H9 (cell line): ENCODE data around the gene FOXF1. TPM values are rescaled to one million over a fixed set of nuclear protein-coding genes. Genes with fewer than 3 reads are reported as not detected.

Experiments
- DNase-seq: peaks from one replicate; pipeline ENCODE4 v3.0.0-alpha.2; 2017
- H2AFZ ChIP-seq: one replicate; pipeline ENCODE4 v1.6.1; 2013; ENCODE audit warnings: mild to moderate bottlenecking, low read length, control low read depth, moderate library complexity
- H2AK5ac ChIP-seq: 2 replicates; pipeline ENCODE4 v1.6.1; 2013; ENCODE audit warnings: low read length, control low read depth, mixed read lengths; ENCODE audit not compliant: insufficient read length
- H2BK120ac ChIP-seq: one replicate; pipeline ENCODE4 v1.6.1; 2013; ENCODE audit warnings: low read depth, mild to moderate bottlenecking, low read length, control low read depth, inconsistent platforms; ENCODE audit not compliant: poor library complexity, severe bottlenecking
- H2BK12ac ChIP-seq: 2 replicates; pipeline ENCODE4 v1.6.1; 2013; ENCODE audit warnings: low read length, control low read depth, mixed read lengths, low read depth; ENCODE audit not compliant: insufficient read length
- H2BK15ac ChIP-seq: 2 replicates; pipeline ENCODE4 v1.6.1; 2013; ENCODE audit warnings: low read depth, low read length, control low read depth
- H2BK20ac ChIP-seq: one replicate; pipeline ENCODE4 v1.6.1; 2013; ENCODE audit warnings: low read depth, mild to moderate bottlenecking, low read length, control low read depth, inconsistent platforms; ENCODE audit not compliant: poor library complexity, severe bottlenecking
- H2BK5ac ChIP-seq: 2 replicates; pipeline ENCODE4 v1.6.1; 2013; ENCODE audit warnings: low read length, control low read depth, mixed read lengths; ENCODE audit not compliant: insufficient read length
- H3K14ac ChIP-seq: 2 replicates; pipeline ENCODE4 v1.6.1; 2013; ENCODE audit warnings: low read length, control low read depth; ENCODE audit not compliant: insufficient read depth
- H3K18ac ChIP-seq: 2 replicates; pipeline ENCODE4 v1.6.1; 2013; ENCODE audit warnings: low read depth, mild to moderate bottlenecking, mixed read lengths, low read length, control low read depth; ENCODE audit not compliant: insufficient read length
- H3K23ac ChIP-seq: 2 replicates; pipeline ENCODE4 v1.6.1; 2013; ENCODE audit warnings: low read length, control low read depth, mixed read lengths, low read depth; ENCODE audit not compliant: insufficient read length
- H3K23me2 ChIP-seq: 2 replicates; pipeline ENCODE4 v1.6.1; 2013; ENCODE audit warnings: low read depth, mild to moderate bottlenecking, mixed read lengths, low read length, control low read depth; ENCODE audit not compliant: insufficient read length, poor library complexity, severe bottlenecking
- H3K27ac ChIP-seq: 2 replicates; pipeline ENCODE4 v1.5.1; 2013; ENCODE audit warnings: low read length, control low read depth, mixed read lengths, low read depth; ENCODE audit not compliant: insufficient read length
- H3K27me3 ChIP-seq: 2 replicates; pipeline ENCODE4 v1.6.1; 2013; ENCODE audit warnings: low read length, control low read depth, inconsistent platforms; ENCODE audit not compliant: insufficient read depth
- H3K4ac ChIP-seq: 2 replicates; pipeline ENCODE4 v1.6.1; 2013; ENCODE audit warnings: low read depth, mild to moderate bottlenecking, control low read depth, inconsistent platforms, low read length, moderate library complexity
- H3K4me1 ChIP-seq: 2 replicates; pipeline ENCODE4 v1.6.1; 2013; ENCODE audit warnings: low read length, control low read depth, inconsistent platforms; ENCODE audit not compliant: insufficient read depth
- H3K4me2 ChIP-seq: 2 replicates; pipeline ENCODE4 v1.6.1; 2013; ENCODE audit warnings: low read length, control low read depth, mixed read lengths; ENCODE audit not compliant: insufficient read length, insufficient read depth
- H3K56ac ChIP-seq: 2 replicates; pipeline ENCODE4 v1.6.1; 2013; ENCODE audit warnings: low read depth, mild to moderate bottlenecking, mixed read lengths, low read length, control low read depth; ENCODE audit not compliant: insufficient read length
- H3K79me1 ChIP-seq: 2 replicates; pipeline ENCODE4 v1.6.1; 2013; ENCODE audit warnings: low read depth, mild to moderate bottlenecking, moderate library complexity, low read length, control low read depth, inconsistent platforms; ENCODE audit not compliant: insufficient read depth, poor library complexity, severe bottlenecking
- H3K79me2 ChIP-seq: 2 replicates; pipeline ENCODE4 v1.6.1; 2013; ENCODE audit warnings: low read length, control low read depth, inconsistent platforms; ENCODE audit not compliant: insufficient read depth
- H3K9ac ChIP-seq: 2 replicates; pipeline ENCODE4 v1.6.1; 2013; ENCODE audit warnings: low read length, control low read depth, mixed read lengths; ENCODE audit not compliant: insufficient read length; ENCODE audit errors: extremely low read depth
- H3K9me3 ChIP-seq: one replicate; pipeline ENCODE4 v1.6.1; 2013; ENCODE audit warnings: low read depth, low read length, inconsistent platforms; ENCODE audit not compliant: control insufficient read depth
- H3T11ph ChIP-seq: one replicate; pipeline ENCODE4 v1.6.1; 2013; ENCODE audit warnings: mild to moderate bottlenecking, low read length, control low read depth, inconsistent platforms
- H4K20me1 ChIP-seq: one replicate; pipeline ENCODE4 v1.6.1; 2013; ENCODE audit not compliant: control insufficient read depth, insufficient read length, insufficient read depth
- H4K5ac ChIP-seq: 2 replicates; pipeline ENCODE4 v1.6.1; 2013; ENCODE audit warnings: low read depth, mild to moderate bottlenecking, mixed read lengths, low read length, control low read depth; ENCODE audit not compliant: insufficient read length
- H4K8ac ChIP-seq: replicated peaks from 2 replicates; pipeline ENCODE4 v1.6.1; 2013; ENCODE audit warnings: low read length, control low read depth, mixed read lengths, low read depth; ENCODE audit not compliant: insufficient read length
- H4K91ac ChIP-seq: 2 replicates; pipeline ENCODE4 v1.6.1; 2013; ENCODE audit warnings: low read depth, mild to moderate bottlenecking, moderate library complexity, mixed read lengths, low read length, control low read depth; ENCODE audit not compliant: insufficient read length
- H3K27ac Mint-ChIP-seq, 3 experiments: 2 replicates in 2 of 3; 3 replicates in 1 of 3; pipeline ENCODE4 v1.8.0; 2020 to 2021; ENCODE audit warnings: mixed read lengths in 3 of 3, mild to moderate bottlenecking in 1 of 3, moderate library complexity in 1 of 3
- H3K27me3 Mint-ChIP-seq: 2 replicates; pipeline ENCODE4 v1.8.0; 2021; ENCODE audit warnings: low read depth, mild to moderate bottlenecking, moderate library complexity, mixed read lengths
- H3K36me3 Mint-ChIP-seq, 3 experiments: 2 replicates in 2 of 3; 3 replicates in 1 of 3; pipeline ENCODE4 v1.8.0; 2020 to 2021; ENCODE audit warnings: low read depth in 3 of 3, mixed read lengths in 3 of 3; ENCODE audit not compliant: insufficient read depth in 1 of 3
- H3K4me1 Mint-ChIP-seq, 2 experiments: 2 replicates each; pipeline ENCODE4 v1.8.0; 2020; ENCODE audit warnings: mixed read lengths in 2 of 2
- H3K4me3 Mint-ChIP-seq, 2 experiments: 2 replicates in 1 of 2; 3 replicates in 1 of 2; pipeline ENCODE4 v1.8.0; 2020 to 2021; ENCODE audit warnings: mild to moderate bottlenecking in 2 of 2, mixed read lengths in 2 of 2, moderate library complexity in 1 of 2
- H3K9me3 Mint-ChIP-seq, 2 experiments: 2 replicates in 1 of 2; 3 replicates in 1 of 2; pipeline ENCODE4 v1.8.0; 2020; ENCODE audit warnings: mild to moderate bottlenecking in 2 of 2, mixed read lengths in 2 of 2, moderate library complexity in 1 of 2
- WGBS: extraction: QIAGEN DNeasy Blood & Tissue Kit; methylation state at CpG from one replicate; pipeline ENCODE4 v1.1.7; 2013; ENCODE audit warnings: missing lambda C conversion rate, low lambda C conversion rate, mixed read lengths; ENCODE audit not compliant: insufficient read length; ENCODE audit errors: extremely low coverage; 5-methylcytosine and 5-hydroxymethylcytosine counted together
- total RNA-seq: library from RNA; stranded (reverse); gene quantifications from 2 replicates; pipeline ENCODE4 v1.2.1, GENCODE V29; 2021
- TF ChIP-seq, protein P1 (sequence below): fragments of 200-600 bp; sonication (generic); conservative IDR thresholded peaks from 3 replicates; pipeline ENCODE4 v1.8.0; 2021; ENCODE audit warnings: antibody characterized with exemption, mild to moderate bottlenecking

The FOXF1 gene
- total RNA-seq, 1 experiment from 2014 or later: not detected

DNA sequence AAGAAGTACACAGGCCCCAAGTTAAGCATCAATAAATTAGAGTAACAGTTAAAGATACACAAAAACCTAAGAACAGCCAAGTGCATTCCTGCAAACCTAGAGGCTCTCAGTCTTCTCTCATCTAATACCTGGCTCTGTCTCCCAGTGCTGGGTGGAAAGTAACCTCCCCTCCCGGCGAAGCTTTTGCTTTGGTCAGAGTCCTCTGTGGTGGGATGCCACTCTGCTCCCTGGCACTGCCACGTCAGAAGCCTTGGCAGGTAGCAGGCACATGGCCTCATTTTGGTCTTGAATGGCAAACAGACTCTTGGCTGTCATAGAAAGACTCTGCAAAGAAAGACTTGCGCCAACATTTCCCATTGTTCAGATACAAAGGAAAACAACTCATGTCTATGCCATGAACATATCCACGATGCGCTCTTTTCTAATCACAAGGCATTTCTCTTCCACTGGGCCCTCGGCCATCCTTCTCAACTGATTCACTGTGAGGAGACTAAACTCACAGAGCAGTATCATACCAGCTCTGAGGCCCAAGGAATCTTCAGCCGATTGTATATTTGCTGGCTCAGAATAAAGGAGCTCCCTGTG, 23.5 kb downstream of the FOXF1 start:
- TF ChIP-seq, protein P1, sequence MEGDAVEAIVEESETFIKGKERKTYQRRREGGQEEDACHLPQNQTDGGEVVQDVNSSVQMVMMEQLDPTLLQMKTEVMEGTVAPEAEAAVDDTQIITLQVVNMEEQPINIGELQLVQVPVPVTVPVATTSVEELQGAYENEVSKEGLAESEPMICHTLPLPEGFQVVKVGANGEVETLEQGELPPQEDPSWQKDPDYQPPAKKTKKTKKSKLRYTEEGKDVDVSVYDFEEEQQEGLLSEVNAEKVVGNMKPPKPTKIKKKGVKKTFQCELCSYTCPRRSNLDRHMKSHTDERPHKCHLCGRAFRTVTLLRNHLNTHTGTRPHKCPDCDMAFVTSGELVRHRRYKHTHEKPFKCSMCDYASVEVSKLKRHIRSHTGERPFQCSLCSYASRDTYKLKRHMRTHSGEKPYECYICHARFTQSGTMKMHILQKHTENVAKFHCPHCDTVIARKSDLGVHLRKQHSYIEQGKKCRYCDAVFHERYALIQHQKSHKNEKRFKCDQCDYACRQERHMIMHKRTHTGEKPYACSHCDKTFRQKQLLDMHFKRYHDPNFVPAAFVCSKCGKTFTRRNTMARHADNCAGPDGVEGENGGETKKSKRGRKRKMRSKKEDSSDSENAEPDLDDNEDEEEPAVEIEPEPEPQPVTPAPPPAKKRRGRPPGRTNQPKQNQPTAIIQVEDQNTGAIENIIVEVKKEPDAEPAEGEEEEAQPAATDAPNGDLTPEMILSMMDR: no peak
- Histone ChIP-seq H2BK12ac (no peak overlapping the region), H3K27ac (no peak overlapping the region), H3K56ac (no peak overlapping the region), H2BK5ac (no peak overlapping the region), H4K91ac (no peak overlapping the region), H2BK15ac (no peak overlapping the region), H4K5ac (no peak overlapping the region), H3K18ac (no peak overlapping the region), H3K27me3 (no peaks in the 10 kb centered on the region), H3K4ac (no peak overlapping the region), H3K23me2 (no peaks in the 10 kb centered on the region), H2AK5ac (no peak overlapping the region), H3K9ac (no peak overlapping the region), H3K14ac (no peak overlapping the region), H4K8ac (no peak overlapping the region), H2AFZ (no peak overlapping the region), H3K79me2 (no peaks in the 10 kb centered on the region), H3K4me2 (no peak overlapping the region), H3K4me1 (no peaks in the 10 kb centered on the region), H2BK20ac (no peak overlapping the region), H3K9me3 (no peaks in the 10 kb centered on the region), H3K79me1 (no peaks in the 10 kb centered on the region), H2BK120ac (no peak overlapping the region), H3K23ac (no peak overlapping the region), H4K20me1 (no peaks in the 10 kb centered on the region), H3T11ph (no peak overlapping the region)
- no peak for DNase-seq
- H3K4me1 Mint-ChIP-seq: 0 out of 4 replicates have a peak, but pooled peaks cover 0 to 3% of the 10 kb centered on the region in 2 experiments
- no CpG with 5 or more reads among the region's 8 CpGs for WGBS
- H3K9me3 Mint-ChIP-seq: no peaks in the 10 kb centered on the region
- no peaks in the 10 kb centered on the region for H3K36me3 Mint-ChIP-seq
- H3K27ac Mint-ChIP-seq: no peak overlapping the region
- H3K27me3 Mint-ChIP-seq: peaks cover 3% of the 10 kb centered on the region; the same call in 1 of the 2 replicates
- no peak overlapping the region for H3K4me3 Mint-ChIP-seq
